ENCODE measurements around the gene ATG2B. TPM values are rescaled to one million over a fixed set of nuclear protein-coding genes. Genes with fewer than 3 reads are reported as not detected.
A peak's percentile ranks its signal among the peaks of the same experiment; 100 is the strongest.

Gene ATG2B
- polyA plus RNA-seq, 3 donors = 0.94 to 6.7 (median 1.3) TPM

GRCh38 chr14:96270565-96271420 is 92.3 kb downstream of the ATG2B start:
- WGBS (ENCODE audit: insufficient coverage) = 97% methylated on average over 7 of the region's 8 CpGs
- intact Hi-C loops (cut with micrococcal nuclease) = loop anchor here in 1 of 2 donors (10.0 kb wide), 2 partner anchors 166 to 706 kb away; no protein-coding TSS in a partner anchor
- H3K4me2 ChIP-seq (replicated peaks; ENCODE audit: extremely low read depth, low read length, poor library complexity, severe bottlenecking) = no peak overlapping the region

GRCh38 chr14:96269359-96269710 is 93.8 kb downstream of the ATG2B start:
- Histone ChIP-seq H3K9ac (ENCODE audit: insufficient read depth, low read length, poor library complexity, severe bottlenecking) (no peak overlapping the region), H3K27ac (ENCODE audit: low read depth in 1 of 2, low read length in 2 of 2) (no peak overlapping the region), H2AFZ (ENCODE audit: insufficient read depth, low read depth, low read length, poor library complexity, severe bottlenecking) (no peak overlapping the region), H3K4me2 (replicated peaks; ENCODE audit: extremely low read depth, low read length, poor library complexity, severe bottlenecking) (no peak overlapping the region), H3K4me3 (replicated peaks in 1 of 3; ENCODE audit: low read depth in 2 of 3, low read length in 3 of 3) (no peak overlapping the region), H3K9me3 (replicated peaks in 1 of 2; ENCODE audit: control insufficient read depth in 1 of 2, insufficient read depth in 1 of 2, low read length in 2 of 2) (peaks cover 0 to 2% of the 10 kb centered on the region in 2 donors), H4K20me1 (ENCODE audit: insufficient read depth, low read length) (no peaks in the 10 kb centered on the region), H3K36me3 (replicated peaks in 1 of 2; ENCODE audit: control insufficient read depth in 1 of 2, insufficient read depth in 2 of 2, low read length in 2 of 2) (no peaks in the 10 kb centered on the region), H3K4me1 (ENCODE audit: control insufficient read depth in 1 of 2, insufficient read depth in 2 of 2, low read length in 2 of 2) (no peaks in the 10 kb centered on the region), H3K27me3 (ENCODE audit: control insufficient read depth in 2 of 2, insufficient read depth in 2 of 2, low read length in 2 of 2) (no peaks in the 10 kb centered on the region), H3K79me2 (ENCODE audit: insufficient read depth, low read length) (no peaks in the 10 kb centered on the region)
- 67% methylated on average over 2 of the region's 10 CpGs for WGBS (ENCODE audit: insufficient coverage)
- Mint-ChIP-seq H3K4me1 (no peaks in the 10 kb centered on the region), H3K27me3 (ENCODE audit: low read depth in 3 of 3) (peaks cover 0 to 5% (median 4%) of the 10 kb centered on the region in 3 donors), H3K4me3 (no peak overlapping the region), H3K36me3 (no peaks in the 10 kb centered on the region), H3K9me3 (peaks cover 0 to 14% (median 4%) of the 10 kb centered on the region in 7 donors), H3K27ac (peak overlapping the region in 1 of 7 donors; percentile 10)
- TF ChIP-seq CTCF (IDR thresholded peaks at IDR 0.05) = no peak
- DNase-seq = no peak
- intact Hi-C loops (cut with micrococcal nuclease) = no loop called here

More at GRCh38 chr14:96270565-96271420, 92.3 kb downstream of the ATG2B start:
- Histone ChIP-seq H4K20me1 (ENCODE audit: insufficient read depth, low read length) (no peaks in the 10 kb centered on the region), H2AFZ (ENCODE audit: insufficient read depth, low read depth, low read length, poor library complexity, severe bottlenecking) (no peak overlapping the region), H3K9ac (ENCODE audit: insufficient read depth, low read length, poor library complexity, severe bottlenecking) (no peak overlapping the region), H3K9me3 (replicated peaks in 1 of 2; ENCODE audit: control insufficient read depth in 1 of 2, insufficient read depth in 1 of 2, low read length in 2 of 2) (peaks cover 0 to 2% of the 10 kb centered on the region in 2 donors), H3K4me3 (replicated peaks in 1 of 3; ENCODE audit: low read depth in 2 of 3, low read length in 3 of 3) (no peak overlapping the region), H3K79me2 (ENCODE audit: insufficient read depth, low read length) (no peaks in the 10 kb centered on the region), H3K27me3 (ENCODE audit: control insufficient read depth in 2 of 2, insufficient read depth in 2 of 2, low read length in 2 of 2) (no peaks in the 10 kb centered on the region), H3K4me1 (ENCODE audit: control insufficient read depth in 1 of 2, insufficient read depth in 2 of 2, low read length in 2 of 2) (no peaks in the 10 kb centered on the region), H3K27ac (ENCODE audit: low read depth in 1 of 2, low read length in 2 of 2) (no peak overlapping the region), H3K36me3 (replicated peaks in 1 of 2; ENCODE audit: control insufficient read depth in 1 of 2, insufficient read depth in 2 of 2, low read length in 2 of 2) (no peaks in the 10 kb centered on the region)
- H3K4me1 Mint-ChIP-seq = no peaks in the 10 kb centered on the region
- TF ChIP-seq CTCF (IDR thresholded peaks at IDR 0.05) = no peak
- no peaks in the 10 kb centered on the region for H3K36me3 Mint-ChIP-seq
- peaks cover 1 to 5% (median 4%) of the 10 kb centered on the region in 3 donors for H3K27me3 Mint-ChIP-seq (ENCODE audit: low read depth in 3 of 3)
- no peak overlapping the region for H3K27ac Mint-ChIP-seq
- no peak for DNase-seq
- peaks cover 0 to 14% (median 4%) of the 10 kb centered on the region in 7 donors for H3K9me3 Mint-ChIP-seq
- H3K4me3 Mint-ChIP-seq = no peak overlapping the region
